HG02588 (cell line): ENCODE results near the gene BCAN.
"Not testable (repeated sequence)": the region's sequence is repeated elsewhere in the genome, so short reads cannot be mapped to it uniquely, and the experiment has no call there.

Experiments used
- ATAC-seq: cut with Tn5 transposase; IDR thresholded peaks from one replicate; pipeline ENCODE4 v1.9.1; 2021; ENCODE audit warnings: mild to moderate bottlenecking, moderate library complexity; ENCODE audit not compliant: unreplicated experiment

Gene BCAN

DNA sequence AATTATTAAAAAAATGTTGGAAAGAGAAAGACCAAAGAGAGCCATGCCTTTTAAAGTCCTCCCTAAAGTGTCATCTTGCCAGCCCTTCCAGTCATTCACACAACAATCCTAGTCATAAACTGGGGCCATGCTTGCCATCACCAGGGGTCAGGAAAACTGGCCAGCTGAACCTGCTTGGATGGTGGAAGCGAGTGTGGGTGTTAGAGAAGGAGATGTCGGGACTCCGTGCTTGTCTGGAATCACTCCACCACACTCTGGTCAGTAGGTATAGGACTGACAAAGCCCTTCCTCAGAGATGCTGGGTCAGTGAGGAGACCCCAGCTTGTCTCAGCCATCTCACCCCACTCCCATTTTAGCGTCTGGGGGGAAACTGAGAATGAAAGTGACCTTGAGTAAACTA, 26.0 kb upstream of the BCAN start:
- ATAC-seq = no peak

DNA sequence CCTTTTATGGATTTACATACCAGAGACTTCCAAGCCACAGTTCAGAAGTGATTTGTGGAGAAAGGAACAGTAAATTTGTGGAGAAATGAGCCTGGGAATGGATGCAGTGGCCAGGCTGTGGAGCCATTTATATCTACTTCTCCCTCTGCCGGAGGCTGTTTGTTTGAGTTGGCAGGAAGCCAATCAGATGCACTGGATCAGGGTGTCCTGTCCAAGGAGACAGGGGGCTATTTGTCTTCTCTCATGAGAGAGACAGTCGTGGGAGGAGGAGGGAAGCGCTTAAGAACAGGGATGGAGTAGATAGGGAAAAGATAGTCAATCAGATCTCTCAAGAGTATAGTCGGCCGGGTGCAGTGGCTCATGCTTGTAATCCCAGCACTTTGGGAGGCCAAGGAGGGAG, 25.5 kb upstream of the BCAN start:
- ATAC-seq = no peak

DNA sequence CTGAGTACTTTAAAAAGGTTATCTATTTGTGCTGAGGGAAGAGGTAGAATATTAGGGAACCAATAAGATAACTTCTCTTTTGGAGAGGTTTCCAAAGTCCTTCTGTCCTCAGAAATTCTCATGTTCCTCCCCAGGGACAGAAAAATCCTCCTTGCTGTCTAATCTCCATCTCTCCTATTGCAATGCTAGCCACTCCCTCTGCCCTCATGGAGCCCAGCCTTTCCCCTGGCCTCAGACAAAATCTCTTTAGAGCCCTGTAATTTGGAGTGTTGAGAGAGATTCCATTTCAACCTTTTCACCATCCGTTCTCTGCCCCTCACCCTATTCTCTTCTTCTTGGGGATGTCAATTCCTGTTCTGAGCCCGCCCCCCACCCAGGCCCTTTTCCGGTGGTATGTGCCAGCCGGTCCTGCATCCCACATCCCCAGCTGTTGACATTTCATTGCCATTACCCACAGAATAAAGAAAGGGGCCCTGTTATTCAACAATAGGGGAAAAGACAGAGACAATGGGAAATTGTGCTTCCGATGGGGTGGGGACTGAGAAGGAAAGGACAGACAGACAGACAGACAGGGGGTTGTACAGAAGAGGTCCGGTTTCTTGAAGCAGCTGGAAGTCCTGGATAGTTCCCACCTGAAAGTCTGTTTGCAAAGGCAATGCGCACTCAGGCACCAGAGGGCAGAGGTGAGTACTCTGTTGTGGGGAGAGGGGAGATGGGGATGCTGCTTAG, 22.9 kb upstream of the BCAN start, which contains the start of gene HAPLN2:
HAPLN2 (plus strand) TSS at position 563 of the 729 bp plus-strand sequence. CDS start 4,076 bp downstream, outside the sequence.
- no peak for ATAC-seq

DNA sequence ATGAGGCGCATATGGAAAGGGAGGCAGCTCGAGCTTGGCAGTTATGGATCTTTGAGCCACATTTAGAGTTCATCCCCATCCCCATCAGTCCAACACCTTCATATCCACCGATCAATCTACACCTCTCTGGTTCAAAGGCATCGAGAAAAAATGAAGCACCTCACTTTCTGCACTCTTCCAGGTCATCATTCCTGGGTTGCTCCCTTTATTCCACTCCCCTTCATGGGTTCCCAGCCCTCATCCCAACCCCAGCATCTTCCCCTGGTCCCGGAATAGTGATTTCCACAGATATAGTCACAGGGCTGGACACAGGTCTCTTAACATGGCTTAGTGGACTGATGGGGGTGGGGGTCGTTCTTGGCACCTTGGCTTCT, 22.3 kb upstream of the BCAN start:
- no peak for ATAC-seq

DNA sequence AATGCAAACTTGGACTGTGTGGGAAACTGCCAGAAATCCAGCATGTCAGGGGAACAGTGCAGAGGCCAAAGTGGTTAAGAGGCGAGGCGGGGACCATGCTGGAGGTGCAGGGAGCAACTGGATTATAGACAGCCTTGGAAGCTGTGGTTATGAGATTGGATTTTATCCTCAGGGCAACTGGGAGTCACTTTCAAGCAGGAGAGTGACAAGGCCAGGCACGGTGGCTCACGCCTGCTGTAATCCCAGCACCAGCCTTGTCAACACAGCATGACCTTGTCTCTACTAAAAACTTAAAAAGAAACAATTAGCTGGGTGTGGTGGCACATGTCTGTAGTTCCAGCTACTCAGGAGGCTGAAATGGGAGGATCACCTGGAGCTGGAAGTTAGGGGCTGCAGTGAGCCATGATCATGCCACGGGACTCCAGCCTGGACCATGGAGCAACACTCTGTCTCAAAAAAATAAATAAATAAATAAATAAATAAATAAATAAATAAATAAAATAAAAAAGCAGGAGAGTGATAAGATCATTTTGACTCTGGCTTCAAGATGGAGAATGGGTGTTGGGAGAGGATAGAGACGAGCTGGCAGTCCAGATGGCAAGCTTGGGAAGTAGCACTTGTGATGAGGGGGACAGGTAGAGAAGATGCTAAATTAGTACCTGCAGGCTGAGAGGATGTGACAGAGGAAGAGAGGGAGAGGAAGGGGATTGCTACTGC, 19.2 kb upstream of the BCAN start:
- ATAC-seq = no peak

DNA sequence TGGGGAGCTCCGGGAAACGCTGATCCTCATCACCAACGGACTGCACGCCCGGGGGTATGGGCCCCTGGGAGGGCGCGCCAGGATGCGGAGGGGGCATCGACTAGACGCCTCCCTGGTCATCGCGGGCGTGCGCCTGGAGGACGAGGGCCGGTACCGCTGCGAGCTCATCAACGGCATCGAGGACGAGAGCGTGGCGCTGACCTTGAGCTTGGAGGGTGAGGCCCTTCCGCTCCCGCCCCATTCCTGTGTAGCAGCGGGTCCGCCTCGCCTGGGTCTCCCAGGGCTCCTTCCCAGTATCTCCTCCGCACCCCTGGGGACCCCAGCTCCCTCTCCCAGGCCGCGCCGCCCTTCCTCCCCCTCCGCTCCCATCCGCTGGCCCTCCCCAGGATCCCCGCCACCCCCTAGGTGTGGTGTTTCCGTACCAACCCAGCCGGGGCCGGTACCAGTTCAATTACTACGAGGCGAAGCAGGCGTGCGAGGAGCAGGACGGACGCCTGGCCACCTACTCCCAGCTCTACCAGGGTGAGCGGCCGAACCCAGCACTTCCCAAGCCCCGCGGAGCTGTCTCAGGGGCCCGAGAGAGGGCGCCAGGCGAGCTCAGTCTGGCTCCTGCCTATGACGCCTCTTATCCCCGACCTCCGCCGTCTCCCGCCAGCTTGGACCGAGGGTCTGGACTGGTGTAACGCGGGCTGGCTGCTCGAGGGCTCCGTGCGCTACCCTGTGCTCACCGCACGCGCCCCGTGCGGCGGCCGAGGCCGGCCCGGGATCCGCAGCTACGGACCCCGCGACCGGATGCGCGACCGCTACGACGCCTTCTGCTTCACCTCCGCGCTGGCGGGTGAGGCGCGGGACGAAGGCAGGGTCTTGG, 17.7 kb upstream of the BCAN start:
- no peak for ATAC-seq

DNA sequence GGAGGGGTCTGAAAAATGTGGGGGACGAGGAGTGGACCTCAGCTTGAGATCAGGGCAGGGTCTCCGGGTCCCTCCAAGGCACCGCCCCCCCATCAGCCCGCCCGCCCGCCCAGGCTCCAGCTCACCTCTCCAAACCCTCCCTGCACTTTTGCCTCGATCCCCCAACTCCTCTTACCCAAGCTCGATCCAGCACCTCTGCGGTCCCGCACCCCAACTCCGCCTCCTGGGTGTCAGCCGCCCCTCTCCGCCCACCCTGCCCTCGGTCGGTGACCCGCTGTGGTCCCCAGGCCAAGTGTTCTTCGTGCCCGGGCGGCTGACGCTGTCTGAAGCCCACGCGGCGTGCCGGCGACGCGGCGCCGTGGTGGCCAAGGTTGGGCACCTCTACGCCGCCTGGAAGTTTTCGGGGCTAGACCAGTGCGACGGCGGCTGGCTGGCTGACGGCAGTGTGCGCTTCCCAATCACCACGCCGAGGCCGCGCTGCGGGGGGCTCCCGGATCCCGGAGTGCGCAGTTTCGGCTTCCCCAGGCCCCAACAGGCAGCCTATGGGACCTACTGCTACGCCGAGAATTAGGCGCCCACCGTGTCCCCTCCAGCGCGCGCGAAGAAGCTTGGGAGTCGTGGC, 17.0 kb upstream of the BCAN start:
- ATAC-seq = no peak

DNA sequence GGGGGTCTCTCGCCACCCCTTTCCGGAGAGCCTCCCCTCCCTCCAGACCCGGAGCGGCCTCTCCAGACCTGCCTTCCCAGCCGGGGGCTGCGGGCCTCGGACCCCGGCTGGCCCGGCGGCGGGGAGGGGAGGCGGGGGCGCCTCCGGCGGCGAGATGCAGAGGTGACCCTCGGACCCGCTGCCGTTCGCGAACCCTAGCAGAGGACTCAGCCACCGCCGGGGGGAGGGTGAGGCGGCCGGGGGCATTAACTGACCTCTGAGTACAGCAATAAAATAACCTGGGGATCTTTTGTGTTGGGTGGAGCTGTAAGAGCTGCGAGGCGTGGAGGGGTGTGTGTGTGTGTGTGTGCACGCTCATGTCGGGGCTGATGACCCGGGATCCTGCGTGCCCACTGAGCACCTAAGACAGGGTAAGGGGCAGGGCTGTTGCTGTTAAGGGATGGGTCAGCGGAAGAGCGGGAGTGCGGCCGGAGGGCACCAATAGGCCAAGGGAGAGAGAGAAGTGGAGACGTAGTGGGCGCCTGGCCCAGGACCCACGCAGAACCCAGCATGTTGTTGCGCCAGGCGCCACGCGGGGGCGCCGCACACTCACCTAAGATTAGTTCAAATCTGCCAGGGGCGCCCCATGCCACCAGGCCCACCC, 16.4 kb upstream of the BCAN start:
- ATAC-seq = no peak

DNA sequence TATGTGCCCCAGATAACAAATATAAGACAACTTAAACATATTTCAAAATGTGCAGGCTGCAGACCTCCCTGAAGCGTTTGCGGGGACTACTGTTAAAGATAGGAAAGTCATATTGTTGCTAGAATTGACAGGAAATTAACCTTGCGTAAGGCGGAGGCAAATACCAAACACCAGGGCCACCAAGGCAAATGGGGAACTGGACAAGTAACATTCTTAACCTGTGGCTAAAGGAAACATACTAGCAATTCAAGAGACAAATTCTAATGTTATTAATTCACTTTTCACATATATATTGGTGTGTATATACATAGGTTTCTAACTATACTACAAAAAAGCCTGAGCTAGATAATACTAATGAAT, 15.9 kb upstream of the BCAN start:
- no peak for ATAC-seq

DNA sequence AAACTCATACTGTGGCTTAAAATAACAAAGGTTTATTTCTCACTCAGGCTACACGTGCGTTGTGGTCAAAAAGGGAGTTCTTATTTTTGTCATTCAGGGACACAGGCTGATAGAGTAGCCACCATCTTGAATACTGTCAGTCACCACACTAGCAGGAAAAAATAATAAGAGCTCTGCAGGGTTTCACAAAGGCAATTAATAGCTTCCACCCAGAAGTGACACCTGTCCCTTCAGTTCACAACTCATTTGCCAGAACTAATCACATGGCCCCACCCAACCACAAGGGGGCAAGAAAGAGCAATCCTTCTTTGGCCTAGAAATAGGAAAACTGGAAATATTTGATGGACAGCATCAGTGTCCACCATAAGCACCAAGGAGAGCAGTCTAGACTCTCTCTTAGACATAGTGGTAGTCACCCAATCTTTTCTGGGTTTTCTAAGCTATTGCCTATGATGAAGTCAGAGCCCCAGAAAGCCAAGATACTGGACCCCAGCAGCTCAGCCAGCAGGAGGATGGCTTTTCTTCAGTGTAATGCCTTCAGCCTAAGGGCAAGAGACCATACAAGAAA, 14.5 kb upstream of the BCAN start:
- no peak for ATAC-seq

DNA sequence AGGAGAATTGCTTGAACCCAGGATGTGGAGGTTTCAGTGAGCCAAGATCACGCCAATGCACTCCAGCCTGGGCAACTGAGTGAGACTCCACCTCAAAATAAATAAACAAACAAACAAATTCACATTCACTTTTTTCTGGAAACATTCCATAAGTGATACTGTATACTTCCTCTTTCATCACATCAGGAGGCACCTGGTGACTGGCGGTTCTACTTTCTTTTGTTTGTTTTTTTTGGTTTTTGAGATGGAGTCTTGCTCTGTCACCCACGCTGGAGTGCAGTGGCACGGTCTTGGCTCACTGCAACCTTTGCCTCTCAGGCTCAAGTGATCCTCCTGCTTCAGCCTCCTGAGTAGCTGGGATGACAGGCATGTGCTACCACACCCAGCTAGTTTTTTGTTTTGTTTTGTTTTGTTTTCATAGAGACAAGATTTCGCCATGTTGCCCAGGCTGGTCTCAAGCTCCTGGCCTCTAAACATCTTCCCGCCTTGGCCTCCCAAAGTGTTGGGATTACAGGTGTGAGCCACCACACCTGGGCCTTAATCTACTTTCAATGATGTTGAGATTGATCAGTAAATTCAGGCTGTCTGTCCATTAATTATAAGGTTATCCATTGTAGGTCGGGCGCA, 12.0 kb upstream of the BCAN start:
- no peak for ATAC-seq

DNA sequence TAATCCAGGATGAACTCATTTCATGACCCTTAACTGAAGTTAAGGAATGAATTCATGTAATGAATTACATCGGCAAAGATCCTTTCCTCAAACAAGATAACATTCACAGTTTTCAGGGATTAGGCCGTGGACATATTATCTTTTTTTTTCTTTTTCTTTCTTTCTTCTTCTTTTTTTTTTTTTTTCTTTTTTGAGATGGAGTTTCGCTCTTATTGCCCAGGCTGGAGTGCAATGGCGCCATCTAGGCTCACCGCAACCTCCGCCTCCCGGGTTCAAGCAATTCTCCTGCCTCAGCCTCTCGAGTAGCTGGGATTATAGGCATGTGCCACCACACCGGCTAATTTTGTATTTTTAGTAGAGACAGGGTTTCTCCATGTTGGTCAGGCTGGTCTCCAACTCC, 10.8 kb upstream of the BCAN start:
- ATAC-seq = not testable (repeated sequence)

DNA sequence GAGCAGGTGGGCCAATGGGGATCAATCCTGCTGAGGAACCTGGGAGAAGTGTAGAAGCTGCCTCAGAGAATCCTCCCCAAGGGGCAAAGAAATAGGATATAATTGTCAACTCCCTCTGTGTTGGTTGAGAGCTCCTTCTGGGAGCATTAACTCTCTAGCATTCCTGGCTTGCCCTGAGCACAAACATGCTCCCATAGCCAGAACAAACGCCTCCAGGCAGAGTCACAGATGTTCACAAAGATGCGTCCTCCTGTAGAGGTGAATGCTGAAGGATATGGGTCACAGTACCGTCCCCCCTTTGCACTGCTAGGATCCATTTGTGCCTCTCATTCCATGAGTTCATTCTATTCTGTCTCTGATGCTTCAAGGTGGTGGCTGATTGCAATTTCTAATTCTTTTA, 9.6 kb upstream of the BCAN start:
- no peak for ATAC-seq

DNA sequence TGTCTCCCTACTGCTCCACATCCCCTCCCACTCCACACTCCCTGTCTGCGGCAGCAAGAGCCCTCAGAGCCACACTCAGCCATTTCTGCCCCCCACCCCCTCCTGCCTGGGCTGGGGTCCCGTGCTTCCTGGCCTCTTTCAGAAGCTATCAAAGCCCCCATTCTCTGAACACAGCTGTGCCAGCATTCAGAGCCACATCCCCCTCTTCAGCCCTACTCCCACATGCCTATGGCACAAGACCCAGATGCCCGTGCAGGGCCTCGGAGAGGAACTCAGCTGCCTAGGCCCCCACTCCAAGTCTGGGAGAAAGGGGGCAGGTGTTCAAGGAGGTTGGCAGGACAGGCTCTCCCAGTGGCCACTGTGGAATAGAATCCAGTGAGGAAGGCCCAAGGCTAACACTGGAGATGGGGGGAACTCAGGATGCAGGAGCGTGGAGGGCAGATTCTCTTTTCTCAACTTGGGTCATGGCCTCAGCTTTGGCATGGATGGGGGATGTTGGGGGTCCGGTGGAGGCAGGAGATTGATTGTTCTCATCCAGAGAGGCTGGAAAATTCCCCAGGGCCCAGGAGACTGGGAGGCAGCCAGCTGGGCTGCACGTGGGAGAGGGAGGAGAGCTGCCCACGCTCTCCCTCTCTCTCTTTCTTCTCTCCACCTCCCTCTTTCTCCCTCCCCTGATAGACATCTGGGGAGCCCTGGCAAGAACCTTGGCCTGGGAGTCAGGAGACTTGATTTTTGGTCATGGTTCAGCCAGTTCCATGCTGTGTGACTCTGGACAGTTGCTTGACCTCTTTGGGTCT, 3.5 kb upstream of the BCAN start:
- no peak for ATAC-seq

DNA sequence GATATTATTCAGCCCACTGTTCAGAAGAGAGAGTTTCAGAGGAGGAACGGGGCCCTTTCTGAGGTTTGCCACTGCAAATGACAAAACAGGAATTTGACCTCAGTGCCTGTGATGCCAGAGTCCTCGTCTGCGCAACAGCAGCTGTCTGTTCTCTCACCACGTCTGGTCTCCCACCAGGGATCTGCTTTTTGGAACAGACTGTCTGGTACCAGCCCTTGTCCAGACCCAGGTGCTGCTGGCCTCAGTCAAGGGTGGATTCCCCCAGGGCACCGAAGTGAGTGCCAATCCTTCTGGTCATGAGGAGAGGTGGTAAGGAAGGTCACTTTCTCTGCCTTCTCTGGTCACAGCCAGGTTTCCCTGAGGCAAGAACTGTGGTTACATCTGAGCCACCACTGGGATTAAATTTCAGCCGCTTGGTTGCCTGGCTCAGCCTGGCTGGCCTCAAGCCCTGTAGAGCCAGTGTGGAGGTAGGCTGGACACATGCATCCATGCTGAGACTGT, 2.3 kb upstream of the BCAN start:
- ATAC-seq = no peak

DNA sequence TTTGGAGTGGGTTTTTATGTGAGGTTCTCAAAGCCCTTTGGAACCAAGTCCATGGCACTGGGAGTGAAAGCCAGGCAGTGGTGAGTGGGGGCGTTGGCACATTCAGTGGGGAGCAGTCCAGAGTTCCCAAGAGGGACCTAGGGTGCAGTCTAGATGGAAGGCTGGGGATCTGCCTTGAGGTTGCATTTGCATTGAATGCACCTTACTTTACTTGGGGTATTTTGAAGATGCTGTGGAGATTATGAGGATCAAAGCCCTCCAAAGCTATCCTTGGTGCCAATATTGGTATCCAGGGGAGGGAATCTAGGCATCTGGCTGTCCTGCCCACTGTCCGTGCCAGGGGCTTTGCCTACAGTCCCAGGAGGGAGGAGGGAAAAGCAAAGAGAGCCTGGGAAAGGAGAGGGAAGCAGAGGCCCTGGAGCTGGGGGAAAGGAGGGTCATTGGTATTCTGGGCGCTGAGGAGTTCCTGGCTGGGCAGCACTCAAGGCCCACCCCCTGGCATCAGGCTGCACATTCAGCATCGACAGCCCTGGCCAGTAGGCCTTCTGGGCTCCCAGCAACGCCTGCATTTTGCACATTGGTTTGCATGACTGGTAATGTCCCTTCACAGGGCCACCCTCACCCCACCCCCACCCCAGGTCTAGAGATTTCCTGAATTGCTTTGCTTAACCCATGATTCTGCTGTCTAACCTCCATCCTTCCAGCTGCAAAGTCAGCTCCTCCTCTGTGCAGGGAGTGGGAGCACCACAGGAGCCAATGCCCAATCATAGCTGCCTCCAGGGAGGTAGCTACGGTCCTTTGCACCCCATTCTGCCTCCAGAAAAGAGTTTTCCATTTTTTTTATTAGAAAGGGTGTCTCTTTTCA, 843 bp upstream of the BCAN start:
- ATAC-seq = no peak

DNA sequence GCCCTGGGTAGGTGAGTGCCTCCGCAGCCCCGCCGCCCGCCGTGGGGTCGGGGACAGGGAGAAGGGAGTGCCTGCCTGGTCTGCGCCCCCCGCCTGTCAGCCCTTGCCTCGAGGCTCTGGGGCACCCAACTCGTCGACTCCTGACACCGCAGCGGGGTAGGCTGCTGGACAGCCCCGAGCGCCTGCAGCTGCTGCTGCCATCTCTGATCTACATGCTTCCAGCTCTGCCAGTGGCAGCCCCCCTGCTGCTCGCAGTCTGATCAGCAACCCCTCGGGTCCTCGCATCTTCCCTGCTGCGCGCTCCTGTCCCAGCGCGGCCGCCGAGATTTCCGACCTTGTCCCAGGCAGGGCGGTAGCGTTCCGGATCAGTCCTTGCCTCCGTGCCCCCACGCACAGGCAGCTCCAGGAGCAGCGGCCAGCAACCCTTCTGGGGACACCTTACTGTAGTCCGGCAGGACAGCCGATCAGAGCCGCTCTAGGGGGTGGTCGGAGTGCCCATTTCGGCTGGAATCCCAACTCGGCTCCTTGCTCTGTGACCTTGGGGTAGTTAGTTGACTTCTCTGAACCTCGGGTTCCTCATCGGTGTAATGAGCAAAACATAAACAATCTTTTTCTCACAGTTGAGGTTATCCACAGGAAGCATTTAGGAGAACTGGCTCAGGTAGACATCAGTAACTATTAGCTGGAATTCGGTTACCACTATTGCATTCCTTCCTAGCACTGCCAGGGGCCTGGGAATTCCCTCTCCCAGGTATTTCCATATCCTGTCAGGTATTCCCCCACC, 540 bp downstream of the BCAN start:
- no peak for ATAC-seq
